HG02943 (cell line): Measurements from ENCODE around the gene PCNX1.
A peak's percentile ranks its signal among the peaks of the same experiment; 100 is the strongest.
"Not testable (repeated sequence)": the region's sequence is repeated elsewhere in the genome, so short reads cannot be mapped to it uniquely, and the experiment has no call there.

Experiments used
- ATAC-seq: cut with Tn5 transposase; IDR thresholded peaks from one replicate; pipeline ENCODE4 v1.9.1; 2021; ENCODE audit warnings: mild to moderate bottlenecking, low read depth, moderate library complexity; ENCODE audit not compliant: unreplicated experiment

The PCNX1 gene

GRCh38 chr14:70909733-70910614 is 2.7 kb downstream of the PCNX1 start:
- no peak for ATAC-seq

DNA sequence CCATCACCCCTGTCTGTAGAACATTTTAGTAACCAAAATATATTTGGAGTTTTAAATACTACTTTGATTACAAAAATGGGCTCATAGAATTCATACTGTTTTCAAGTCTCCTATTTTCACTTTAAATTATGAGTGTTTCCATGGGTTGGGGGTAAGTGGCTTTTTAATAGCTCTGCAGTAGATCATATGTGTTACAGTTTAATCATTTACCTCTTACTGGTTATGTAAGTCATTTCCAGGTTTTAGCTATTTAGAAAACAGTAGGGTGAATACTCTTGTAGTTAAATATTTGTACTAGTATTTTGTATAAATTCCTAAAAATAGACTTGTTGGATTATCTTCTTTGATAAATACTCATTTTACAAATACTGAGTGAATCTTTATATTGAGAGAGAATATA is 8.2 kb downstream of the PCNX1 start:
- ATAC-seq = no peak

- ATAC-seq = no peak
Measured at GRCh38 chr14:70916300-70916699, 9.0 kb downstream of the PCNX1 start.

DNA sequence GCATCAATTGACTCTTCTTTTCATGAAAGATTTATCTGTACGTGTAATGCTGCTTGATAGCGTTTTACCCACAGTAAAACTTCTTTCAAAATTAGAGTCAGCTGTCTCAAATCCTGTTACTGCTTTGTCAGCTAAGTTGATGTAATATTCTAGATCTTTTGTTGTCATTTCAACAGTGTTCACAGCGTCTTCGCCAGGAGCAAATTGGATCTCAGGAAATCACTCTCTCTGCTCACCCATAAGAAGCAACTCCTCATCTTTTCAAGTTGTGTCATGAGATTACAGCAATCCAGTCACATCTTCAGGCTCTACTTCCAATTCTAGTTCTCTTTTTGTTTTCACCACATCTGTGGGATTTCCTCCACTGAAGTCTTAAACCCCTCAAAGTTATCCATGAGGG is 9.5 kb downstream of the PCNX1 start:
- no peak for ATAC-seq

- ATAC-seq = no peak
Measured at GRCh38 chr14:70917633-70918032, 10.4 kb downstream of the PCNX1 start.

GRCh38 chr14:70919774-70920173 is 12.5 kb downstream of the PCNX1 start:
- ATAC-seq = no peak

- ATAC-seq = no peak
Measured at GRCh38 chr14:70920608-70921007, 13.3 kb downstream of the PCNX1 start.

GRCh38 chr14:70921669-70922068 is 14.4 kb downstream of the PCNX1 start:
- ATAC-seq = no peak

GRCh38 chr14:70924521-70924920 is 17.3 kb downstream of the PCNX1 start:
- no peak for ATAC-seq

DNA sequence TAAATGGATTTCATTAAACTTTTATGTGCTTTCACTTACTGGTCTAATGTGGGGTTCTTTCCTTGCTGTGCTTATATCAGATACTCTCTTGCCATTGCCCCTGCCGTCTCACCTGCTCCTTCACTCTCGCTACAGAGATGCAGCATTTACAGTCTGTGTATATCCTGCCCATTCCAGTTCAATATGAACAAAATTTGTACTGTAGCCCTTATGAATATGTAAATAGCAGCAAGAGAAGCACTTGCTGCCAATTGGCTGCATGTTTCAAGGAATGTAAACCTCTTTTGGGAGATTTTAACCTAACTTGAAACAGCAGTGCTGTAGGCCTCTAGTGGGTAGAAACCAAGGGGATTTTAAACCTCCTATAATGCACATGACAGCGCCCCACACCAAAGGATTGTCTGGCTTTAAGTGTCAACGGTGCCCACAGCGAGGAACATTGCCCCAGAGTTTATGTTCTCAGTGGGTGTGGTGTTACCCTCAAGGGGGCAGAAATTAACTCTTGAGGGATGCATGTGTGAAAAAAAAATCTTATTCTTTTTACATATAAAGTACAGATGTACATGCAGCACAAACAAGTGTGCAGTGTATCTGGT is 19.1 kb downstream of the PCNX1 start:
- ATAC-seq = no peak

DNA sequence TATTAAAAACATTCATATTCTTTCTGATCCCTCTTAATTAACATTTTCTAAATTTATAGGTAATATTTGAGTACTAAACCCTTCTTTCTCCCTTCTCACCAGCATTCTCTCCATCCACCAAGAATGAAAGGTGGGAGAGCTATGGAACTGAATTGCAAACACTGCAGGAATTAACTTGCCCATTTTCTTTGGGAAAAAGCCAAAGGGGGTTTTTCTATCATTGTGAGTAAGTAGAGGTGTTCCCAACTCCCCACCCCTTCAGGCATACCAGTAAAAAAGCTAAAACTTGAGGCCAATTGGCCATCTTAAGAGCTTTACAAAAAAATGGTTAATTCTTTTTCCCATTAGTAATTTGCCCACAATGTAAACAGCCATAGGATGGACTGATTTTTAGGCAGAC is 23.7 kb downstream of the PCNX1 start:
- ATAC-seq = no peak

- ATAC-seq = no peak
Measured at GRCh38 chr14:70934084-70934483, 26.8 kb downstream of the PCNX1 start.

GRCh38 chr14:70934502-70935134 is 27.4 kb downstream of the PCNX1 start:
- ATAC-seq = peak; percentile 80

DNA sequence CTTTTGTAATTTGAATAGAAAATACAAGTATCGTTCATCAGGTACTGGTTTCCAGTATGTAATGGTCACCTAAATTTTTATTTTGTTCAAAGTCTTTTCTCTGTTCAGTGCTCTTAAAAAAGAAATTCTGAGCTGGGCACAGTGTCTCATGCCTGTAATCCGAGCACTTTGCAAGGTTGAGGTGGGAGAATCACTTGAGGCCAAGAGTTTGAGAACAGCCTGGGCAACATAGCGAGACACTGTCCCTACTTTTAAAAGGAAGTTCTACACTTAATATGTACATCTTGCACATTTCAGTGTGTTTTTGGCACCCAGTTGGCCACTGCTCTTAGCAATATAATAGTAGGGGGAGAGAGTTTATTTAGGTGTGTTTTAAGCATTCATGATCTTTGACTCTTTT is 27.9 kb downstream of the PCNX1 start:
- no peak for ATAC-seq

DNA sequence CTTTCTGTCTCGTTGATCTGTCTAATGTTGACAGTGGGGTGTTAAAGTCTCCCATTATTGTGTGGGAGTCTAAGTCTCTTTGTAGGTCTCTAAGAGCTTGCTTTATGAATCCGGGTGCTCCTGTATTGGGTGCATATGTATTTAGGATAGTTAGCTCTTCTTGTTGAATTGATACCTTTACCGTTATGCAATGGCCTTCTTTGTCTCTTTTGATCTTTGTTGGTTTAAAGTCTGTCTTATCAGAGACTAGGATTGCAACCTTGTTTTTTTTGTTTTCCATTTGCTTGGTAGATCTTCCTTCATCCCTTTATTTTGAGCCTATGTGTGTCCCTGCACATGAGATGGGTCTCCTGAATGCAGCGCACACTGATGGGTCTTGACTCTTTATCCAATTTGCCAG is 32.4 kb downstream of the PCNX1 start:
- ATAC-seq = not testable (repeated sequence)

GRCh38 chr14:70941637-70942341 is 34.5 kb downstream of the PCNX1 start:
- not testable (repeated sequence) for ATAC-seq

GRCh38 chr14:70942342-70942706 is 35.1 kb downstream of the PCNX1 start:
- ATAC-seq = no peak

DNA sequence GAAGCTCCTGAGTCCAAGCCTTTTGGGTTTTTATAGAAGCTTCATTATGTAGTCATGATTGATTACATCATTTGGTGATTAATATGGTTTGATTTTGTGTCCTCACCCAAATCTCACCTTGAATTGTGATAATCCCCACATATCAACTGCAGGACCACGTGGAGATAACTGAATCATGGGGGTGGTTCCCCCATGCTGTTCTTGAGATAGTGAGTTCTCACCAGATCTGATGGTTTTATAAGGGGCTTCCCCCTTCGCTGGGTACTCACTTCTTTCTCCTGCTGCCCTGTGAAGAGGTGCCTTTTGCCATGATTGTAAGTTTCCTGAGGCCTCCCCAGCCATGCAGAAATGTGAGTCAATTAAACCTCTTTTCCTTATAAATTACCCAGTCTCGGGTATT is 35.5 kb downstream of the PCNX1 start:
- not testable (repeated sequence) for ATAC-seq

DNA sequence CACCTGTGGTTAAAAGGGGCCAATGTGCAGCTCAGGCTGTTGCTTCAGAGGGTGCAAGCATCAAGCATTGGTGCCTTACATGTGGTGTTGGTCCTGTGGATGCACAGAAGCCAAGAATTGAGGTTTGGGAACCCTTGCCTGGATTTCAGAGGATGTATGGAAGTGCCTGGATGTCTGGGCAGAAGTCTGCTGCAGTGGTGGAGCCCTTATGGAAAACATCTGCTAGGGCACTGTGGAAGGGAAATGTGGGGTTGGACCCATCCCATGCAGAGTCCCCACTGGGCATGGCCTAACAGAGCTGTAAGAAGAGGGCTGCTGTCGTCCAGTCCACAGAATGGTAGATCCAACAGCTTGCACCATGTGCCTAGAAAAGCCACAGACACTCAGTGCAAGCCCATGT is 36.6 kb downstream of the PCNX1 start:
- no peak for ATAC-seq

DNA sequence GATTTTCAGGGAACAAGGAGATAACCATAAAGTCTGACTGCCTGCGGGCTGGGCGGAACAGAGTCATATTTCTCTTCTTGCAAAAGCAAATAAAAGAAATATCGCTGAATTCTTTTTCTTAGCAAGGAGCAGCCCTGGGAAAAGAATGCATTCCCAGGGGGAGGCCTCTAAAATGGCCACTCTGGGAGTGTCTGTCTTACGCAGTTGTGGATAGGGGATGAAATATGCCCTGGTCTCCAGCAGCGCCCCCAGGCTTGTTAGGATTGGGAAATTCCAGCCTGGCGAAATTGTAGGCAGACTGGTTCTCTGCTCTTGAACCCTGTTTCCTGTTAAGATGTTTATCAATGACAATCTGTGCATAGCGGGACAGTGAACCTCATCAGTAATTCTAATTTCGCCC is 40.5 kb downstream of the PCNX1 start:
- ATAC-seq = no peak

- no peak for ATAC-seq
Measured at GRCh38 chr14:70952485-70952884, 45.2 kb downstream of the PCNX1 start.
